Measurements from ENCODE around the gene BTC. TPM values are rescaled to one million over a fixed set of nuclear protein-coding genes. Genes with fewer than 3 reads are reported as not detected.
"Not testable (repeated sequence)": the region's sequence is repeated elsewhere in the genome, so short reads cannot be mapped to it uniquely, and the experiment has no call there.

BTC gene
- total RNA-seq = 1 to 10 TPM; 2.9 to 3.8 TPM
- long read RNA-seq, donor 1 = 0 reads
- long read RNA-seq, donor 2, partial matches to known transcripts = 0 of 1 reads
- long read RNA-seq, donor 2, other reads (novel, unspliced or antisense) = 1 of 1 reads

- intact Hi-C loops (cut with DNase I) = no loop called here
- peak; percentile 72 for DNase-seq (ENCODE audit: low spot score)
Measured at GRCh38 chr4:74794382-74795010, at the start of gene BTC. BTC (minus strand) TSS chr4:74794523; CDS start chr4:74794325, 198 bp downstream.

GRCh38 chr4:74840936-74841509 is 46.7 kb upstream of the BTC start:
- intact Hi-C loops (cut with DNase I) = no loop called here
- DNase-seq (ENCODE audit: low spot score) = no peak

- intact Hi-C loops (cut with DNase I) = no loop called here
- no peak for DNase-seq (ENCODE audit: low spot score)
Measured at GRCh38 chr4:74838746-74839370, 44.5 kb upstream of the BTC start.

GRCh38 chr4:74830928-74831327 is 36.6 kb upstream of the BTC start:
- DNase-seq (ENCODE audit: low spot score) = no peak
- intact Hi-C loops (cut with DNase I) = no loop called here

- no peak for DNase-seq (ENCODE audit: low spot score)
- intact Hi-C loops (cut with DNase I) = no loop called here
Measured at GRCh38 chr4:74823194-74823593, 28.9 kb upstream of the BTC start.

- intact Hi-C loops (cut with DNase I) = no loop called here
Measured at GRCh38 chr4:74822603-74823002, 28.3 kb upstream of the BTC start.

GRCh38 chr4:74821541-74821940 is 27.2 kb upstream of the BTC start:
- no peak for DNase-seq (ENCODE audit: low spot score)
- intact Hi-C loops (cut with DNase I) = no loop called here

More at GRCh38 chr4:74822603-74823002, 28.3 kb upstream of the BTC start:
- no peak for DNase-seq (ENCODE audit: low spot score)

- no peak for DNase-seq (ENCODE audit: low spot score)
- intact Hi-C loops (cut with DNase I) = no loop called here
Measured at GRCh38 chr4:74814052-74814451, 19.7 kb upstream of the BTC start.

GRCh38 chr4:74812056-74812455 is 17.7 kb upstream of the BTC start:
- intact Hi-C loops (cut with DNase I); DNase-seq (ENCODE audit: low spot score): not testable (repeated sequence)

- intact Hi-C loops (cut with DNase I) = no loop called here
- no peak for DNase-seq (ENCODE audit: low spot score)
Measured at GRCh38 chr4:74805601-74806000, 11.3 kb upstream of the BTC start.

GRCh38 chr4:74800310-74800709 is 6.0 kb upstream of the BTC start:
- DNase-seq (ENCODE audit: low spot score) = no peak
- intact Hi-C loops (cut with DNase I) = no loop called here

GRCh38 chr4:74796631-74797030 is 2.3 kb upstream of the BTC start:
- intact Hi-C loops (cut with DNase I) = no loop called here
- DNase-seq (ENCODE audit: low spot score) = no peak

- intact Hi-C loops (cut with DNase I) = no loop called here
- peak; percentile 84 for DNase-seq (ENCODE audit: low spot score)
Measured at GRCh38 chr4:74793757-74794381, 454 bp downstream of the BTC start.

GRCh38 chr4:74790652-74791051 is 3.7 kb downstream of the BTC start:
- intact Hi-C loops (cut with DNase I) = no loop called here
- no peak for DNase-seq (ENCODE audit: low spot score)

GRCh38 chr4:74789518-74789917 is 4.8 kb downstream of the BTC start:
- no peak for DNase-seq (ENCODE audit: low spot score)
- intact Hi-C loops (cut with DNase I) = no loop called here

- intact Hi-C loops (cut with DNase I) = no loop called here
- DNase-seq (ENCODE audit: low spot score) = no peak
Measured at GRCh38 chr4:74777531-74777930, 16.8 kb downstream of the BTC start.

GRCh38 chr4:74772783-74773182 is 21.5 kb downstream of the BTC start:
- intact Hi-C loops (cut with DNase I) = no loop called here
- no peak for DNase-seq (ENCODE audit: low spot score)

- intact Hi-C loops (cut with DNase I) = no loop called here
Measured at GRCh38 chr4:74772106-74772505, 22.2 kb downstream of the BTC start.

GRCh38 chr4:74770226-74770910 is 24.0 kb downstream of the BTC start:
- intact Hi-C loops (cut with DNase I) = no loop called here
- no peak for DNase-seq (ENCODE audit: low spot score)

More at GRCh38 chr4:74772106-74772505, 22.2 kb downstream of the BTC start:
- DNase-seq (ENCODE audit: low spot score) = no peak

All from posterior vena cava (tissue), 2 donors.